Measurements from ENCODE around the gene KRTAP10-7. TPM values are rescaled to one million over a fixed set of nuclear protein-coding genes. Genes with fewer than 3 reads are reported as not detected.

Gene KRTAP10-7
- polyA plus RNA-seq, 3 donors, result not detected

DNA sequence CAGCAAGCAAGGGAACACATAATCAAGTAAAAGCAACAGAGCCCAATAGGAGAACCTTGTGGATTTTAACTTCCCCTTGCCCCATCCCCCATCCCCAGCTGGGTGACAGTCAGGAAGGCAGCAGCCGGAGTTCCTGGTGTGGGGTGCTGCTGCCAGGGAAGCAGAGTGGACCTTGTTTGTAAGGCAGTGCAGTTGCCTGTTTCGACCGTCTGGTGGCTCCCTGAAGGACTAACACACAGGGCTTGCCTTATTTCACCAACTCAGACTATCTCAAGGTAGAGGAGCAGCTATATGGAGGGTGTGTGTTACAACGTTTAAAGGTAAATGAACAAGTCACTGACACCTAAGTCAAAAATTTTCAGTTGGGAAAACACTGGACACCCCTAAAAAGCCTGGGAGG, 18.1 kb downstream of the KRTAP10-7 start:
- H3K27me3 Mint-ChIP-seq (ENCODE audit: low read depth in 3 of 3), result peaks cover 2 to 9% (median 9%) of the 10 kb centered on the region in 3 donors
- Histone ChIP-seq H3K36me3 (replicated peaks in 1 of 2; ENCODE audit: control insufficient read depth in 1 of 2, insufficient read depth in 2 of 2, low read length in 2 of 2) (no peaks in the 10 kb centered on the region), H3K27ac (ENCODE audit: low read depth in 1 of 2, low read length in 2 of 2) (no peak overlapping the region), H3K4me1 (ENCODE audit: control insufficient read depth in 1 of 2, insufficient read depth in 2 of 2, low read length in 2 of 2) (no peaks in the 10 kb centered on the region), H3K79me2 (ENCODE audit: insufficient read depth, low read length) (no peaks in the 10 kb centered on the region), H3K4me3 (replicated peaks in 1 of 3; ENCODE audit: low read depth in 2 of 3, low read length in 3 of 3) (no peak overlapping the region), H3K4me2 (replicated peaks; ENCODE audit: extremely low read depth, low read length, poor library complexity, severe bottlenecking) (no peak overlapping the region), H4K20me1 (ENCODE audit: insufficient read depth, low read length) (no peaks in the 10 kb centered on the region), H3K9ac (ENCODE audit: insufficient read depth, low read length, poor library complexity, severe bottlenecking) (no peak overlapping the region), H2AFZ (ENCODE audit: insufficient read depth, low read depth, low read length, poor library complexity, severe bottlenecking) (no peak overlapping the region), H3K27me3 (ENCODE audit: control insufficient read depth in 2 of 2, insufficient read depth in 2 of 2, low read length in 2 of 2) (no peaks in the 10 kb centered on the region), H3K9me3 (replicated peaks in 1 of 2; ENCODE audit: control insufficient read depth in 1 of 2, insufficient read depth in 1 of 2, low read length in 2 of 2) (peaks cover 18 to 20% of the 10 kb centered on the region in 2 donors)
- TF ChIP-seq, protein P1, sequence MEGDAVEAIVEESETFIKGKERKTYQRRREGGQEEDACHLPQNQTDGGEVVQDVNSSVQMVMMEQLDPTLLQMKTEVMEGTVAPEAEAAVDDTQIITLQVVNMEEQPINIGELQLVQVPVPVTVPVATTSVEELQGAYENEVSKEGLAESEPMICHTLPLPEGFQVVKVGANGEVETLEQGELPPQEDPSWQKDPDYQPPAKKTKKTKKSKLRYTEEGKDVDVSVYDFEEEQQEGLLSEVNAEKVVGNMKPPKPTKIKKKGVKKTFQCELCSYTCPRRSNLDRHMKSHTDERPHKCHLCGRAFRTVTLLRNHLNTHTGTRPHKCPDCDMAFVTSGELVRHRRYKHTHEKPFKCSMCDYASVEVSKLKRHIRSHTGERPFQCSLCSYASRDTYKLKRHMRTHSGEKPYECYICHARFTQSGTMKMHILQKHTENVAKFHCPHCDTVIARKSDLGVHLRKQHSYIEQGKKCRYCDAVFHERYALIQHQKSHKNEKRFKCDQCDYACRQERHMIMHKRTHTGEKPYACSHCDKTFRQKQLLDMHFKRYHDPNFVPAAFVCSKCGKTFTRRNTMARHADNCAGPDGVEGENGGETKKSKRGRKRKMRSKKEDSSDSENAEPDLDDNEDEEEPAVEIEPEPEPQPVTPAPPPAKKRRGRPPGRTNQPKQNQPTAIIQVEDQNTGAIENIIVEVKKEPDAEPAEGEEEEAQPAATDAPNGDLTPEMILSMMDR (IDR thresholded peaks at IDR 0.05), result no peak
- no peaks in the 10 kb centered on the region for H3K36me3 Mint-ChIP-seq
- H3K4me1 Mint-ChIP-seq, result peaks cover 10% of the 10 kb centered on the region
- H3K4me3 Mint-ChIP-seq, result no peak overlapping the region
- no peak for DNase-seq
- H3K27ac Mint-ChIP-seq, result peak overlapping the region in 2 of 7 donors; percentile 5 to 43
- no CpG with 5 or more reads among the region's 4 CpGs for WGBS (ENCODE audit: insufficient coverage)
- intact Hi-C loops (cut with micrococcal nuclease), result no loop called here
- peaks cover 23 to 32% (median 24%) of the 10 kb centered on the region in 7 donors for H3K9me3 Mint-ChIP-seq

- peaks cover 18 to 24% of the 10 kb centered on the region in 2 donors for H3K9me3 ChIP-seq (replicated peaks in 1 of 2; ENCODE audit: control insufficient read depth in 1 of 2, insufficient read depth in 1 of 2, low read length in 2 of 2)
- Mint-ChIP-seq H3K4me3 (peak overlapping the region in 1 of 2 donors; percentile 25), H3K9me3 (peaks cover 27 to 36% (median 28%) of the 10 kb centered on the region in 7 donors), H3K4me1 (peaks cover 10% of the 10 kb centered on the region), H3K27me3 (ENCODE audit: low read depth in 3 of 3) (peaks cover 2 to 9% (median 9%) of the 10 kb centered on the region in 3 donors), H3K36me3 (no peaks in the 10 kb centered on the region), H3K27ac (peak overlapping the region in 1 of 7 donors; percentile 5)
- H3K4me3 ChIP-seq (replicated peaks in 1 of 3; ENCODE audit: low read depth in 2 of 3, low read length in 3 of 3), result no peak overlapping the region
- WGBS (ENCODE audit: insufficient coverage), result 86% methylated on average over 1 of the region's 3 CpGs
- H3K36me3 ChIP-seq (replicated peaks in 1 of 2; ENCODE audit: control insufficient read depth in 1 of 2, insufficient read depth in 2 of 2, low read length in 2 of 2), result no peaks in the 10 kb centered on the region
- DNase-seq, result no peak
- no peak overlapping the region for H3K27ac ChIP-seq (ENCODE audit: low read depth in 1 of 2, low read length in 2 of 2)
- intact Hi-C loops (cut with micrococcal nuclease), result no loop called here
- no peaks in the 10 kb centered on the region for H3K79me2 ChIP-seq (ENCODE audit: insufficient read depth, low read length)
- no peaks in the 10 kb centered on the region for H4K20me1 ChIP-seq (ENCODE audit: insufficient read depth, low read length)
- TF ChIP-seq, protein P1 (IDR thresholded peaks at IDR 0.05), result no peak
- no peak overlapping the region for H2AFZ ChIP-seq (ENCODE audit: insufficient read depth, low read depth, low read length, poor library complexity, severe bottlenecking)
- H3K27me3 ChIP-seq (ENCODE audit: control insufficient read depth in 2 of 2, insufficient read depth in 2 of 2, low read length in 2 of 2), result no peaks in the 10 kb centered on the region
- H3K4me1 ChIP-seq (ENCODE audit: control insufficient read depth in 1 of 2, insufficient read depth in 2 of 2, low read length in 2 of 2), result no peaks in the 10 kb centered on the region
- H3K9ac ChIP-seq (ENCODE audit: insufficient read depth, low read length, poor library complexity, severe bottlenecking), result no peak overlapping the region
- no peak overlapping the region for H3K4me2 ChIP-seq (replicated peaks; ENCODE audit: extremely low read depth, low read length, poor library complexity, severe bottlenecking)
These were observed 18.5 kb downstream of the KRTAP10-7 start for GRCh38 chr21:44618909-44619308.
